ENCODE data around the gene MUC20.
"Not testable (repeated sequence)": the region's sequence is repeated elsewhere in the genome, so short reads cannot be mapped to it uniquely, and the experiment has no call there.

Gene MUC20

DNA sequence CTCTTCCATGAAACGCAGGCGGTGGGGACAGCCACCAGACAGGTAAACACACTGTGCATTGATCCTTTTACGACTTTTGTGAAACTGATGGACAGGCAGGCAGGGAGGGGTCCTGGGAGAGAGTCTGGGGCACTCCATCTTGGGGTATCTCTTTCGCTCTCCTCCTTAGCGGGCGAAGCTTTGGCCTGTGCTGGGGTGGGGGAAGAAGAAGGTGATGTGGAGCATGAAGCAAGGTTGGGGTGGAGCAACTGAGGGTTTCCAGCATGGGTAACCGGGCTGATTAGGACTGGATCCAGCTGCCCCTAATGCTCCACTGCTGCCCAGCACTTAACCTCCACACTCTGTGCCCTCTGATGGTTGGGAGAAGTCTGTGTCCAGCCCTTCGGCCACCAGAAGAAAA lies 25.6 kb downstream of the MUC20 start:
- TF ChIP-seq POLR2AphosphoS5 (IDR thresholded peaks at IDR 0.05; ENCODE audit: low read depth, low read length), result no peak
- TF ChIP-seq TAF1 (IDR thresholded peaks at IDR 0.05; ENCODE audit: borderline replicate concordance, low read depth, low read length), result no peak
- no peak for TF ChIP-seq POLR2A (IDR thresholded peaks at IDR 0.05; ENCODE audit: low read depth, low read length)
- FAIRE-seq (no peak), DNase-seq (ENCODE audit: insufficient read length) (no peak)

GRCh38 chr3:195746751-195747150 lies 26.0 kb downstream of the MUC20 start:
- DNase-seq (ENCODE audit: insufficient read length) (no peak), FAIRE-seq (no peak)
- TF ChIP-seq TAF1 (IDR thresholded peaks at IDR 0.05; ENCODE audit: borderline replicate concordance, low read depth, low read length) (no peak), POLR2A (IDR thresholded peaks at IDR 0.05; ENCODE audit: low read depth, low read length) (no peak), POLR2AphosphoS5 (IDR thresholded peaks at IDR 0.05; ENCODE audit: low read depth, low read length) (no peak)

- no peak for FAIRE-seq
Measured at GRCh38 chr3:195748661-195749060, 27.9 kb downstream of the MUC20 start.

GRCh38 chr3:195749101-195749500 lies 28.3 kb downstream of the MUC20 start:
- not testable (repeated sequence) for FAIRE-seq; DNase-seq (ENCODE audit: insufficient read length)

More at GRCh38 chr3:195748661-195749060, 27.9 kb downstream of the MUC20 start:
- DNase-seq (ENCODE audit: insufficient read length), result no peak
- no peak for TF ChIP-seq TAF1 (IDR thresholded peaks at IDR 0.05; ENCODE audit: borderline replicate concordance, low read depth, low read length)
- TF ChIP-seq POLR2AphosphoS5 (IDR thresholded peaks at IDR 0.05; ENCODE audit: low read depth, low read length), result no peak
- TF ChIP-seq POLR2A (IDR thresholded peaks at IDR 0.05; ENCODE audit: low read depth, low read length), result no peak

DNA sequence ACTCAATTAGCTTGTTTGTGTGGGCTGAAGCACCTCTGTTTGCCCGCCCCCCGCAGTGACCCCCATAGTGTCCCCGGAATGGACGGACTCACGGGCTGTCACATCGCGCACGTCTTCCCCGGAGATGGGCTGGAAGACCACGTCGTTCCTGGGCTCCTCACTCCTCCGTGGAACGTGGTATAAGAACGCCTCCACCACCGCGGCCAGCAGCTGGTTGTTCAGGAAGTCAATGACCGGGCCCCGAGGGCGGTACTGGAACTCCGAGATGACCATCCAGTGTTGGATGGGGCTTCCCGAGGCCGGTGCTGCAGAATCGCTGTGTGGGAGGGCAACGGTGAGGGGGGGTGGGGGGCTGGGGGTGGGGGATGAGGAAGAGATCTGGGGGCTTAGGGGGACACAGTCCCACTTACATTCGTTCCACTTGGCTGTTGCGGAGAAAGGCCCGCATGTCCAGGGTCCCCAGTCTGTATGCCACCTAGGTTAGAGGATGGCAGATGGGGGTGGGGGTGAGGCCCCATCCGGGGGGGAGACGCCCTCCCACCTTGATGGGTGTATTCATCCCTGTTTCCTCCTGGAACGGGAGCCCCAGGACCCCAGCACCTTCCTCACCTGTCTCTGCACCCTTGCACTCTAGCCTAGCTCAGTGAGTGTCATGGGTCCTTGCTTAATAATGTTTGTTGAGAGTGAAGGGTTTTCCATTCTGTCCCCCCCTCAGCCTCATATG lies 30.2 kb downstream of the MUC20 start:
- no peak for DNase-seq (ENCODE audit: insufficient read length)
- FAIRE-seq, result no peak
- TF ChIP-seq TAF1 (IDR thresholded peaks at IDR 0.05; ENCODE audit: borderline replicate concordance, low read depth, low read length), result no peak
- TF ChIP-seq POLR2A (IDR thresholded peaks at IDR 0.05; ENCODE audit: low read depth, low read length), result no peak
- TF ChIP-seq POLR2AphosphoS5 (IDR thresholded peaks at IDR 0.05; ENCODE audit: low read depth, low read length), result no peak

DNA sequence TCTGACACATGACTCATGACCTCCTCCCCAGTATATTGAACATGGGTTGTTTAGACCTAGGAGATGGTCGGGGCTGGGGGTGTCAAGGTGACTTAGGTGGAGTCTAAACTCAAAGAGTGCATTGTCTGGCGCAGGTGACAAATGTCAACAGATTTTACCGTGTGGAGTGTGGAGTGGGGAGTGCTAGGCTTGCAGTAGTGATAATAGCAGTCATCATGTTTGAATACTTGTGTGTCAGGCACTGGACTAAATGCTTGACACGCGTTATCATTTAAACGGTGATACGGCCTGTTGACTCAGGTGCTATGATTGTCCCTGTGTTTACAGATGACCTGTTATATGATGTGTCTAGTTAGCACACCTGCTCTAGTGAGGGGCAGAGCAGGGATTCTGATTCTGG lies 30.8 kb downstream of the MUC20 start:
- DNase-seq (ENCODE audit: insufficient read length) (no peak), FAIRE-seq (no peak)
- TF ChIP-seq POLR2AphosphoS5 (IDR thresholded peaks at IDR 0.05; ENCODE audit: low read depth, low read length) (no peak), TAF1 (IDR thresholded peaks at IDR 0.05; ENCODE audit: borderline replicate concordance, low read depth, low read length) (no peak), POLR2A (IDR thresholded peaks at IDR 0.05; ENCODE audit: low read depth, low read length) (no peak)

DNA sequence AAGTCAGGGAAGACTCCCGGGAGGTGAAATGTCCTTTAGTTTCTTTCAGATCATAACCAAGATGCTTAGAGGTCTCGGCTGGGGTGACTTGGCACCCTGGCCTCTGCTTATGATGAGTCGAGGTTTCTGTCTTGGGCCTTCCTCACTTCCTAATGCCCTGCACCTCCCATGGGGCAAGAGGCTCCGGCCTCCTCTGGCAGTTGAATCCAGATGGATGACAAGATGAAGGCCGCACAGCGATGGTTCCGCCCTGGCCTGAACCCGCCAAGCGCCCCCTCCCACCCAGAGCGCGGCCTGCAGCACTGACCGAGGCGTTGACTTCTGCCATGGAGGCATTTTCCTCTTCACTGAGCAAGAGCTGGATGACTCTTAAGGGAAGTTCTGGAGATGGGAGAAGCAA lies 31.3 kb downstream of the MUC20 start:
- TF ChIP-seq POLR2AphosphoS5 (IDR thresholded peaks at IDR 0.05; ENCODE audit: low read depth, low read length), result no peak
- TF ChIP-seq TAF1 (IDR thresholded peaks at IDR 0.05; ENCODE audit: borderline replicate concordance, low read depth, low read length), result no peak
- no peak for TF ChIP-seq POLR2A (IDR thresholded peaks at IDR 0.05; ENCODE audit: low read depth, low read length)
- FAIRE-seq (no peak), DNase-seq (ENCODE audit: insufficient read length) (no peak)

DNA sequence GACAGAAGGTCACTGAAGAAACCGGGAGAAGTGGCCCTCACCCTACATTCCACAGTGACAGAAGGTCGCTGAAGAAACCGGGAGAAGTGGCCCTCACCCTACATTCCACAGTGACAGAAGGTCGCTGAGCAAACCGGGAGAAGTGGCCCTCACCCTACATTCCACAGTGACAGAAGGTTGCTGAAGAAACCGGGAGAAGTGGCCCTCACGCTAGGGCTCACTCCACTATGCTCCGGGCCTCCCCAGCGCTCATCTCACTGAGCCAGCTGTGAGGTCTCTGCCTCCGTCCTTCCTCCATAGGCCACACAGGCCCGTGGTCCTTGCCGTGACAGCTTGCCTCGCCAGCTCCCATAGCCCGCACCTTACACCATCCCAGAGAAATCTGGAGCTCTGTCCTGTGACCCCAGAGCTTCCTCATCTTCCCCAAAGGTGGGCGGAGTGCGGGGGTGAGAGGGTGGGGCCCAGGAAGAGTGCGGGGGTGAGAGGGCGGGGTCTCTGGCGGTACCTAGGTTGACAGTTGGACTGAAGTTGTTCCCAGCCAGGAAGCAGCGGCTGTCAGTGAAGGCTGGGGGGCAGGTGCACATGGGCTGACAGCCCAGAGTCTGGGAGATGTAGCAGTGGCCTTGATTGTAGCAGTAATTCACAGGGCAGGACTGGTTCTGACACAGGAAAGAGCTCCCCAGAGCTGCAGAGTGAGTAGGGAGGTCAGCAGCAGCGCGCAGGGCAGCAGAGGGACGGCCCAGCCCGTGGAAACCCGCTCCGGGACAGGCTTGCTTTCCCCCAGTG lies 32.0 kb downstream of the MUC20 start:
- no peak for FAIRE-seq
- no peak for DNase-seq (ENCODE audit: insufficient read length)
- no peak for TF ChIP-seq POLR2AphosphoS5 (IDR thresholded peaks at IDR 0.05; ENCODE audit: low read depth, low read length)
- no peak for TF ChIP-seq TAF1 (IDR thresholded peaks at IDR 0.05; ENCODE audit: borderline replicate concordance, low read depth, low read length)
- TF ChIP-seq POLR2A (IDR thresholded peaks at IDR 0.05; ENCODE audit: low read depth, low read length), result no peak

GRCh38 chr3:195753581-195753980 lies 32.8 kb downstream of the MUC20 start:
- FAIRE-seq, result no peak
- TF ChIP-seq TAF1 (IDR thresholded peaks at IDR 0.05; ENCODE audit: borderline replicate concordance, low read depth, low read length) (no peak), POLR2AphosphoS5 (IDR thresholded peaks at IDR 0.05; ENCODE audit: low read depth, low read length) (no peak), POLR2A (IDR thresholded peaks at IDR 0.05; ENCODE audit: low read depth, low read length) (no peak)

DNA sequence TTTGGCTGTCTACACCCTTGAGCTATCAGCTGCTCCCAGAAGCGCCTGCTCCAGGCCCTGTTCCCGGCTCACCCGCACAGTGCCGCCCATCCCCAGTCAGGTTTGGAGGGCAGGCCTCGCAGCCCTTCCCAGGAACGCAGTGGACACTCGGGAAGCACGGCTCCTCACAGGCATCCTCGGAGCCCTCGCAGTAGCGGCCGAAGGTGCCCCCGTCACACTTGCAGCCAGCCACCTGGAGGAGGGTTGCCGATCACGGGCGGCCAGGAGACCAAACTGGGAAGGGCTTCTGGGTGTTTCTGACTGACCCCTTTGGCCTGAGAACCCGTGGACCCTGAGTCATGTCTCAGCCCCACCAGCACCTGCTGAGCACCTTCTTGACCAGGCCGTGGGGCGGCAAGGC lies 33.4 kb downstream of the MUC20 start:
- DNase-seq (ENCODE audit: insufficient read length) (no peak), FAIRE-seq (no peak)
- TF ChIP-seq POLR2A (IDR thresholded peaks at IDR 0.05; ENCODE audit: low read depth, low read length) (no peak), POLR2AphosphoS5 (IDR thresholded peaks at IDR 0.05; ENCODE audit: low read depth, low read length) (no peak), TAF1 (IDR thresholded peaks at IDR 0.05; ENCODE audit: borderline replicate concordance, low read depth, low read length) (no peak)

More at GRCh38 chr3:195753581-195753980, 32.8 kb downstream of the MUC20 start:
- no peak for DNase-seq (ENCODE audit: insufficient read length)

- FAIRE-seq (no peak), DNase-seq (ENCODE audit: insufficient read length) (no peak)
- TF ChIP-seq POLR2A (IDR thresholded peaks at IDR 0.05; ENCODE audit: low read depth, low read length), result no peak
Measured at GRCh38 chr3:195754906-195755305, 34.1 kb downstream of the MUC20 start.

DNA sequence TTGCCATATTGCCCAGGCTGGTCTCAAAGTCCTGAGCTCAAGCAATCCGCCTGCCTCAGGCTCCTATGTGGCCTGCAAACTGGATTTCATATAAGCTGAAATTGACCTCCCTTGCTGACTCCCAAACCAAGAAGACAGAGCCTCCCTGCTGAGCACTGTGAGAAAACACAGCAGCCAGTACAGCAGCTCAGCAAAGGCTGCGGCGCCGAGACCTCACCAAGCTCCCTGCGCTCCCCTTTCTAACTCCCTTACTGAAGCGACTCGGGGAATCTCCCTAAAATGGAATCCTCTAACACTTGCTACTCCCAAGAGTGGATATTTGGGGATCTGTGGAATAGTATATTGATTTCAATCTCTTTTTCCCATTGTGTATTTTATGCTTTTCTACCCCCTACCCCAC lies 34.6 kb downstream of the MUC20 start:
- no peak for DNase-seq (ENCODE audit: insufficient read length)
- no peak for TF ChIP-seq POLR2A (IDR thresholded peaks at IDR 0.05; ENCODE audit: low read depth, low read length)
- TF ChIP-seq TAF1 (IDR thresholded peaks at IDR 0.05; ENCODE audit: borderline replicate concordance, low read depth, low read length), result no peak
- TF ChIP-seq POLR2AphosphoS5 (IDR thresholded peaks at IDR 0.05; ENCODE audit: low read depth, low read length), result no peak
- FAIRE-seq, result no peak

All from GM12892 (cell line).